Fibroblast of gingiva (primary cell): ENCODE results near the gene DDX49.
A peak's percentile ranks its signal among the peaks of the same experiment; 100 is the strongest.
"Not testable (repeated sequence)": the region's sequence is repeated elsewhere in the genome, so short reads cannot be mapped to it uniquely, and the experiment has no call there.

ENCODE experiments used
- DNase-seq: peaks from one replicate; pipeline ENCODE4 v3.0.0-alpha.2; 2011; ENCODE audit warnings: low read depth

Gene DDX49

DNA sequence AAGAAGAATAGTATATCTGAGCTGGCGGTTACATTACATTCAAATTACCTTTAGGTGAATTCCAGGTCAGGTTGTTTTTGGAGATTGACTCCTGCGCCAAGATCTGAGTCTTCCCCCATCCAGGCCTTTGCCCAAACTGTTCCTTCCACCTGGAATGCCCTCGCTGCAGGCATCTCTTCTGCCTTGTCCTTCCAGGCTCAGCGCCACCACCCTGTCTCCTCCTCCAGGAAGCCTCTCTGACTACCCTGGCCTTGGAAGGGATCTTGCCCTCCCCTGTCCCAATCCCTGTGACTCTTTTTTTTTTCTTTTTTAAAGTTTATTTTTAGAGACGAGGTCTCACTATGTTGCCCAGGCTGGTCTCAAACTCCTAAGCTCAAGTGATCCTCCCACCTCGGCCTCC is 23.2 kb downstream of the DDX49 start:
- DNase-seq: no peak

GRCh38 chr19:18943465-18943864 is 23.9 kb downstream of the DDX49 start:
- no peak for DNase-seq

GRCh38 chr19:18945297-18945696 is 25.8 kb downstream of the DDX49 start:
- no peak for DNase-seq

- DNase-seq: no peak
Observed at GRCh38 chr19:18946335-18946734, 26.8 kb downstream of the DDX49 start.

DNA sequence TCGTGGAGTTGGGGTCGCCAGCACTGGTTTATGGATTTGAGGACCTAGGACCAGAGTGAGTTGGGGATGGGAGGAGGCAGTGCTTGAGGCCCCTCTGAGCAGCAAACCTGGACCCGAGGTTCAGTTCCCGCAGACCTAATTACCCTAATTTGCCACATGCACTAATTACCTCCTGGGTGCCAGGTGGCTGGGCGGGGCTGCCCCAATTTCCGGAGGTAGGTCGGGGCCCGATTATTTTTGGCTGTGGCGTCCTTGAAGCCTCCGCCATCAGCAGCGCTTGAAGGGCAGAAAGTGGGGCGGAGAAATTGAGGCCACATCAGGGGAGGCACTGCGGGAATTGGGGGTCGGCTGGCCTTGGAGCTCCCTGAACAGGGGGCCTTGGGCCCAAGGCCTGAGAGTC is 27.4 kb downstream of the DDX49 start:
- no peak for DNase-seq

GRCh38 chr19:18948075-18948975 is 28.8 kb downstream of the DDX49 start:
- DNase-seq: no peak

DNA sequence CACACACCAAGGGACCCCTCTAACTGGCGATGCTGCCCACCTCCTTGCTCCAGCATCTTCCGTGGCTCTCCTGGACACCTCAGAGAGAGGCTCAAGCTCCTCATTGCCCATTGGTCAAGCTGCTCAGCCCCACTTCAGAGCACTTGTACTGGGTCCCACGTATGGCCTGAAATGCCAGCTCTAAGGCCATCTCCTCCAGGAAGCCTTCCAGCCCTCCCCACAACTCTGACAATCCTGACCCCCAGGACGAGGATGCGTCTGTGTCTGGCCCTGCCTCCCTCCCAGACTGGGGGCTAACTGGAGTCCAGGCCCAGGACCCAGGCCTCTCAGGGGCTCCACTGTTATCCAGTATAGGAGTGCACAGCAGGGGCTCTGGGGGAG is 29.5 kb downstream of the DDX49 start:
- no peak for DNase-seq

DNA sequence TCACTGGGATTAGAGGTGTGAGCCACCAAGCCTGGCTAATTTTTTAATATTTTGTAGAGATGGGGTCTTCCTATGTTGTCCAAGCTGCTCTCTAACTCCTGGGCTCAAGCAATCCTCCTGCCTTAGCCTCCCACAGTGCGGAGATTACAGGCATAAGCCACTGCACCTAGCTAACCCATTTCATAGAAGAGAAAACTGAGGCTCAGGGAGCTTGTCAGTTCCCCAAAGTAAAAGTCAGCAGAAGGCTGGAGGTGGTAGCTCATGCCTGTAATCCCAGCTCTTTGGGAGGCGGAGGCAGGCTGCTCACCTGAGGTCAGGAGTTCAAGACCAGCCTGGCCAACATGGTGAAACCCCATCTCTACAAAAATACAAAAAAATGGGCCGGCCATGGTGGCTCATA is 30.3 kb downstream of the DDX49 start:
- no peak for DNase-seq

GRCh38 chr19:18951721-18952281 is 32.3 kb downstream of the DDX49 start:
- DNase-seq: peak; percentile 85

GRCh38 chr19:18952364-18953003 is 33.0 kb downstream of the DDX49 start:
- DNase-seq: not testable (repeated sequence)

- DNase-seq: no peak
Observed at GRCh38 chr19:18954094-18954493, 34.6 kb downstream of the DDX49 start.

DNA sequence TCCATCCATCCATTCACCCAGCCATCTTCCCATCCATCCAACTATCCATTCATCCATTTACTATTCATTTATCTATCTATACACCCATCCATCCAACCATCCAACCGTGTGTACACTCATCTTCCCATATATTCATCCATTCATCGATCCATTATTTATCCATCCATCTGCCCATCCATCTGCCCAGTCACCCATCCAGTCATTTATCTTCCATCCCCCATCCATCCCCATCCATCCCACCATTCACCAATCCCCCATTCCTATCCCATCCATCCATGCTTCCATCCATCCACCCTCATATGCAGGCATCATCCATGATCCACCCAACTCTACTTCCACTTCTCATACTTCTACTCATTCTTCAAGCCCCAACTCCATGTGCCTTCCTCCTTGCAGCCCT is 35.5 kb downstream of the DDX49 start:
- no peak for DNase-seq

DNA sequence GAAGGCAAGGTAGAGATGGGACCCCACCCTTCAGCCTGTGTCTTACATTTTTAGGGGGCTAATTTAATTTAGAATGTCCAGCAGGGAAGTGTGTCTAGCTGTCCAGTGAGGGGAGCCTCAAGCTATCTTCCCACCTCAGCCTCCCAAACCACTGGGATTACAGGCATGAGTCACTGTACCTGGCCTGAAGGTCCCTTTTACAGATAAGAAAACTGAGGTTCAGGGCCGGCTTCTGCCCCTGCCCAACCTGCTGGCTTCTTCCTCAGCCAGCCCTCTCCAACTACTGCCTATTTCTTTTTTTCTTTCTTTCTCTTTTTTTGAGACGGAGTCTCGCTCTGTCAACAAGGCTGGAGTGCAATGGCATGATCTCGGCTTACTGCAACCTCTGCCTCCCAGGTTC is 40.9 kb downstream of the DDX49 start:
- no peak for DNase-seq

DNA sequence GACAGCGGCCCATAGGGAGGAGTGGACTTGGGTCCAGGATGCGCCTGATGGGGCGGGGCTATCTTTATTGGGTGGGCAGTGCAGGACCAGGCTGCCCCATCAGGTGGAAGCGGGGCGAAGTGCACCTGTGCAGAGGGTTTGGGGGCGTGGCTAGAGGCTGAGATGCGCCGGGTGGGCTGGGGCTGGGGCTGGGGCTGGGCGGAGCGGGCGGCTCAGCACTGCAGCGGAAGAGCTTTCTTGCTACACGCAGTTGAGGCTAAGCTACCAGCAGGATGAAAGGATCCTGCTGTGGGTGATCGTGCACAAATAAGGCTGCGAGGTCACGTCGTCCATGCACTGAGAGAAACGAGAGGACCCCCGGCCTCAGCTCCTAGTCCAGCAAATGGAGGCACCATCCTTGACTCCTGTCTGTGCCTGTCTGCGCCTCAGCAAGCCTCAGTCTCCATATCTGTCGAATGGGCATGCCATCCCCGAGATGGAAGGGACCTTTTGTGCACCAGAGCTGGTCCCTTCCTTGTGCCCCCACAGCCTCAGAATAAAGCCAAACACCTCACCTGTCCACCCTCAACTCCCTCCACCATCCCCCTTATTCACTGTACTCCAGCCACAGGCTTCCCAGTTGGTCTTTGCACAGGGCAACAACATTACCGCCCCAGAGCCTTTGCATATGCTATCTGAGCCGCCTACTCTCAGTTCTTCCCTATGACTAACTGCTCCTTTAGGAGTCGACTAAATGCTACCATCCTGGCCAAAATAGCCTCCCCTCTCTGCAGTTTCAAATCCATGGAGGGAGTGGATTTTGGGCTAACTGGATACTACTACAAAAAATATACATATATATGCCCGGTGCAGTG is 42.5 kb downstream of the DDX49 start:
- DNase-seq: no peak

DNA sequence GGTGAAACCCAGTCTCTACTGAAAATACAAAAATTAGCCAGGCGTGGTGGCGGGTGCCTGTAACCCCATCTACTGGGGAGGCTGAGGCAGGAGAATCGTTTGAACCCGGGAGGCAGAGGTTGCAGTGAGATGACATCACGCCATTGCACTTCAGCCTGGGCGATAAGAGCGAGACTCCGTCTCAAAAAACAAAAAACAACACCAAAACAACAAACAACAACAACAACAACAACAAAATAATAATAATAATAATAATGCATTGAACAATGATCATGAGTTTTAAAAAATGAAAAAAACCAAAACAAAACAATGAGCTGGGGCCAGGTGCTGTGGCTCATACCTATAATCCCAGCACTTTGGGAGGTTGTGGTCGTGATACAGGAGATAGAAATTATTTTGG is 44.6 kb downstream of the DDX49 start:
- no peak for DNase-seq

GRCh38 chr19:18966307-18966706 is 46.8 kb downstream of the DDX49 start:
- DNase-seq: no peak

GRCh38 chr19:18967358-18968146 is 48.0 kb downstream of the DDX49 start:
- peak; percentile 61 for DNase-seq

GRCh38 chr19:18969931-18970659 is 50.6 kb downstream of the DDX49 start:
- peak; percentile 13 for DNase-seq

- peak; percentile 83 for DNase-seq
Observed at GRCh38 chr19:18972301-18972811, 52.8 kb downstream of the DDX49 start.

DNA sequence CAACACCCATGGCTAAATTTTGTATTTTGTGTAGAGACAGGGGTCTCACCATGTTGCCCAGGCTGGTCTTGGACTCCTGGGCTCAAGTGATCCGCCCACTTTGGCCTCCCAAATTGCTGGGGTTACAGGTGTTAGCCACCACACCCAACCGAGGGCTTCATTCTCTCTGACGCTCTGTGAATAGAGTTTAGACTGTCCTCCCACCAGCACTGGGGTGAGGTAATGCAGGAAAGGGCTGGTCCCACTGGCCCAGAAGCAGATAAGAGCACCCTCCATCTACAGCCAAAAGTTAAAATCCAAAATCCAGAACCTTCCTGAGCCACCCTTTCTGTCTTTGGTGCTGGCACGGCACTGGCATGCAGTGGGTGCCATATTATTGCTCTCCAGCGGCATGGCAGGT is 53.3 kb downstream of the DDX49 start:
- DNase-seq: no peak

DNA sequence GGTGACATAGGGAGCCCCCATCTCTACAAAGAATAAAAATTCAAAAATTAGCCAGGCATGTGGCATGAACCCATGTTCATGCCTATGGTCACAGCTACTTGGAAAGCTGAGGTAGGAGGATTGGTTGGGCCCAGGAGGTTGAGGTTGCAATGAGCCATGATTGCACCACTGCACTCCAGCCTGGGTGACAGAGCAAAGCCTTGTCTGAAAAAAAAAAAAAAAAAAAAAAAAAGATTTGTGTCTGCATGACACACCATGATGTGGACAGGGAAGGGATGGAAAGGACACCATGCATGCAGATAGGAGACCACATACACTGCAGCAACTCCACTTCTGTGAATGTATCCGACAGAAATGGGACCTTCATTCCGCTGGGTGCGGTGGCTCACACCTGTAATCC is 55.5 kb downstream of the DDX49 start:
- DNase-seq: no peak
